ENCODE measurements around the gene RAD51B. TPM values are rescaled to one million over a fixed set of nuclear protein-coding genes. Genes with fewer than 3 reads are reported as not detected.
A peak's percentile ranks its signal among the peaks of the same experiment; 100 is the strongest.

RAD51B gene
- total RNA-seq, 6 donors from 2014 or later, result 10.6 to 63.9 (median 18.4) TPM

DNA sequence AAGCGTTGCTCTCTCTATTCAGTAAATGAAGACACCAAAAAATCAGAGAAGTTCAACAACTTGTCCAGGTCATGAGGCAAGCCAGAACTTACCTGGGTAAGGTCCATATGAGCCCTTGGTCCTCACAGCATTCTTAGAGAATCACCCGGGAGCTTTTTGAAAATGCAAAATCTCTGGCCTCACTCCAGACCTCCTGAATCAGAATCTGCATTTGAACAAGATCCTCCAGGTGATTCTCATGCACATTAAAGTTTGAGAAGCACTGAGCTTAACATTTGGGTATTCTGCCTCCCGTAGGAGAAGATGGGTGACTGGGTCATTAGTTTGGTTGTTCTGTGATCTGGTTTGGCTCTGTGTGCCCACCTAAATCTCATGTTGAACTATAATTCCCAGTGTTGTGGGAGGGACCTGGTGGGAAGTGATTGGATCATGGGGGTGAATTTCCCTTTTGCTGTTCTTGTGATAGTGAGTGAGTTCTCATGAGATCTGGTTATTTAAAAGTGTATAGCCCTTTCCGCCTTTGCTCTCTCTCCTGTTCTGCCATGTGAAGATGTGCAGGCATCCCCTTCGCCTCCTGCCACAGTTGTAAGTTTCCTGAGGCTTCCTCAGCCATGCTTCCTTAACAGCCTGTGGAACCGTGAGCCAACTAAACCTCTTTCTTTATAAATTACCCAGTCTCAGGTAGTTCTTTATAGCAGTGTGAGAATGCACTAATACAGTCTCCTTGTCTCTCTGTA lies 221.2 kb downstream of the RAD51B start:
- DNase-seq, result no peak
- ATAC-seq (ENCODE audit: low FRiP score in 2 of 2), result no peak
- Histone ChIP-seq H3K36me3 (no peaks in the 10 kb centered on the region), H3K9me3 (no peaks in the 10 kb centered on the region), H3K27me3 (no peaks in the 10 kb centered on the region), H3K4me3 (no peak overlapping the region), H3K4me1 (peaks cover 0 to 9% (median 5%) of the 10 kb centered on the region in 4 donors), H3K27ac (no peak overlapping the region)
- 94% methylated on average over 6 of the region's 6 CpGs for WGBS, 2 donors
- TF ChIP-seq EP300 (IDR thresholded peaks at IDR 0.05) (no peak), CTCF (IDR thresholded peaks at IDR 0.05) (no peak), POLR2A (IDR thresholded peaks at IDR 0.05) (no peak), POLR2AphosphoS5 (IDR thresholded peaks at IDR 0.05) (no peak)

DNA sequence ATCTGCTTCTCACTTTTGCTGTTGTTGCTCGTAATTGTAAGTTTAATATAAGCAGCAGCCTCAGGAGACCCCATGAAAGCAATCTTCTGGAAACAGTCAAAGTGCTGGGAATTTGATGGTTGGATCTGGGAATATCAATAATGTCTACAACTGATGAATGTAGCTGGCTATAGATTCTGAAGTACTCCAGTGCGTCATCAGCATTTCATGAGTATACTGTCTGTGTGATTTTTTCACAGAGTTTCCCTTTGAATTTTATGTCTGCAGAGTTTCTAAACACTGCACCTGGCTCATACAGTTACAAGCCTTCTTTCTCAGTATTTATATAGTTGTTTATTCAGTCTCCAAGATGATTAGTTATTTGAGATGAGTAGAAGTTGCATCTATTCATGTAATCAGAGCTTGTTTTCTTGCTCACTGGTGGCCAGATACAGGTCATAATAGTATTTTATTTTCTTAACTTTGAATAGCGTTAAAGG lies 222.3 kb downstream of the RAD51B start:
- no peaks in the 10 kb centered on the region for H3K9me3 ChIP-seq
- no peak for ATAC-seq (ENCODE audit: low FRiP score in 2 of 2)
- no peak overlapping the region for H3K4me3 ChIP-seq
- H3K27me3 ChIP-seq, result no peaks in the 10 kb centered on the region
- 84 to 96% methylated on average over 3 of the region's 3 CpGs for WGBS, 2 donors
- H3K27ac ChIP-seq, result peak overlapping the region in 1 of 4 donors; percentile 35
- no peak for DNase-seq
- no peak for TF ChIP-seq POLR2AphosphoS5 (IDR thresholded peaks at IDR 0.05)
- no peak for TF ChIP-seq POLR2A (IDR thresholded peaks at IDR 0.05)
- no peak for TF ChIP-seq EP300 (IDR thresholded peaks at IDR 0.05)
- no peak for TF ChIP-seq CTCF (IDR thresholded peaks at IDR 0.05)
- H3K4me1 ChIP-seq, result peaks cover 0 to 9% (median 5%) of the 10 kb centered on the region in 4 donors
- H3K36me3 ChIP-seq, result no peaks in the 10 kb centered on the region

GRCh38 chr14:68042586-68043210 lies 223.1 kb downstream of the RAD51B start:
- no peaks in the 10 kb centered on the region for H3K27me3 ChIP-seq
- DNase-seq (no peak), ATAC-seq (ENCODE audit: low FRiP score in 2 of 2) (no peak)
- no peaks in the 10 kb centered on the region for H3K36me3 ChIP-seq
- no peaks in the 10 kb centered on the region for H3K9me3 ChIP-seq
- H3K4me3 ChIP-seq, result no peak overlapping the region
- H3K27ac ChIP-seq, result peak overlapping the region in 1 of 4 donors; percentile 35
- H3K4me1 ChIP-seq, result peaks cover 0 to 9% (median 5%) of the 10 kb centered on the region in 4 donors
- 27 to 39% methylated on average over 2 of the region's 2 CpGs for WGBS, 2 donors
- no peak for TF ChIP-seq POLR2AphosphoS5 (IDR thresholded peaks at IDR 0.05)
- TF ChIP-seq CTCF (IDR thresholded peaks at IDR 0.05), result no peak
- no peak for TF ChIP-seq EP300 (IDR thresholded peaks at IDR 0.05)
- TF ChIP-seq POLR2A (IDR thresholded peaks at IDR 0.05), result no peak

- H3K4me3 ChIP-seq, result no peak overlapping the region
- peaks cover 0 to 9% (median 5%) of the 10 kb centered on the region in 4 donors for H3K4me1 ChIP-seq
- ATAC-seq (ENCODE audit: low FRiP score in 2 of 2), result no peak
- H3K9me3 ChIP-seq, result no peaks in the 10 kb centered on the region
- H3K27me3 ChIP-seq, result no peaks in the 10 kb centered on the region
- no peaks in the 10 kb centered on the region for H3K36me3 ChIP-seq
- no peak for DNase-seq
- H3K27ac ChIP-seq, result no peak overlapping the region
- TF ChIP-seq EP300 (IDR thresholded peaks at IDR 0.05) (no peak), CTCF (IDR thresholded peaks at IDR 0.05) (no peak), POLR2AphosphoS5 (IDR thresholded peaks at IDR 0.05) (no peak), POLR2A (IDR thresholded peaks at IDR 0.05) (no peak)
Observed at GRCh38 chr14:68043752-68044151, 224.2 kb downstream of the RAD51B start.

All from upper lobe of left lung (tissue), 6 donors.